Brain microvascular endothelial cell (primary cell): Measurements from ENCODE around the gene FAM227A.

Source experiments
- DNase-seq: peaks from one replicate; pipeline ENCODE4 v3.0.0-alpha.2; 2020
- H3K27ac ChIP-seq: fragments of 250-450 bp; sonication (Bioruptor Pico); 2 replicates; pipeline ENCODE4 v1.5.1; 2020; ENCODE audit warnings: mild to moderate bottlenecking, moderate library complexity
- H3K27me3 ChIP-seq: fragments of 250-450 bp; sonication (Bioruptor Pico); replicated peaks from 2 replicates; pipeline ENCODE4 v1.5.1; 2020; ENCODE audit warnings: mild to moderate bottlenecking
- H3K36me3 ChIP-seq: fragments of 250-450 bp; sonication (Bioruptor Pico); replicated peaks from 2 replicates; pipeline ENCODE4 v1.5.1; 2020; ENCODE audit warnings: mild to moderate bottlenecking
- H3K4me3 ChIP-seq: 2 replicates; pipeline ENCODE4 v1.5.1; 2011; ENCODE audit warnings: low read depth, mild to moderate bottlenecking, control low read depth, low read length, moderate library complexity
- CTCF ChIP-seq: IDR thresholded peaks from 2 replicates; pipeline ENCODE4 v1.5.1; 2011; ENCODE audit warnings: low read depth, mild to moderate bottlenecking, moderate library complexity, low read length, control low read depth, inconsistent platforms; ENCODE audit errors: missing control alignments
- in situ Hi-C: cut with HindIII; loops from 2 replicates; pipeline ENCODE4 v1.10.0; 2017; ENCODE audit warnings: low sequenced_read_pairs, low pct_ligation_motif_present

FAM227A gene

GRCh38 chr22:38570779-38571364, 85.3 kb downstream of the FAM227A start:
- no peak for DNase-seq
- Histone ChIP-seq H3K27me3 (no peaks in the 10 kb centered on the region), H3K4me3 (peak overlapping the region; percentile 70), H3K36me3 (no peaks in the 10 kb centered on the region), H3K27ac (no peak overlapping the region)
- peak; percentile 40 for TF ChIP-seq CTCF
- in situ Hi-C loops: no loop called here

- peak within 1 kb of the TSS; percentile 70 for H3K4me3 ChIP-seq
- peak; percentile 45 for DNase-seq
- H3K27me3 ChIP-seq: no peaks in the 10 kb centered on the region
- H3K27ac ChIP-seq: no peak within 1 kb of the TSS
- TF ChIP-seq CTCF: no peak
- in situ Hi-C loops: no loop called here
- H3K36me3 ChIP-seq: no peaks in the 10 kb centered on the region
Observed at GRCh38 chr22:38569972-38570778, 86.0 kb downstream of the FAM227A start, which contains the start of gene DMC1. Gene DMC1 (minus strand): TSS chr22:38570183. CDS start chr22:38568256, 1,927 bp downstream.

- Histone ChIP-seq H3K27ac (no peak overlapping the region), H3K36me3 (no peaks in the 10 kb centered on the region)
- in situ Hi-C loops: no loop called here
Observed at GRCh38 chr22:38569181-38569971, 86.8 kb downstream of the FAM227A start.

DNA sequence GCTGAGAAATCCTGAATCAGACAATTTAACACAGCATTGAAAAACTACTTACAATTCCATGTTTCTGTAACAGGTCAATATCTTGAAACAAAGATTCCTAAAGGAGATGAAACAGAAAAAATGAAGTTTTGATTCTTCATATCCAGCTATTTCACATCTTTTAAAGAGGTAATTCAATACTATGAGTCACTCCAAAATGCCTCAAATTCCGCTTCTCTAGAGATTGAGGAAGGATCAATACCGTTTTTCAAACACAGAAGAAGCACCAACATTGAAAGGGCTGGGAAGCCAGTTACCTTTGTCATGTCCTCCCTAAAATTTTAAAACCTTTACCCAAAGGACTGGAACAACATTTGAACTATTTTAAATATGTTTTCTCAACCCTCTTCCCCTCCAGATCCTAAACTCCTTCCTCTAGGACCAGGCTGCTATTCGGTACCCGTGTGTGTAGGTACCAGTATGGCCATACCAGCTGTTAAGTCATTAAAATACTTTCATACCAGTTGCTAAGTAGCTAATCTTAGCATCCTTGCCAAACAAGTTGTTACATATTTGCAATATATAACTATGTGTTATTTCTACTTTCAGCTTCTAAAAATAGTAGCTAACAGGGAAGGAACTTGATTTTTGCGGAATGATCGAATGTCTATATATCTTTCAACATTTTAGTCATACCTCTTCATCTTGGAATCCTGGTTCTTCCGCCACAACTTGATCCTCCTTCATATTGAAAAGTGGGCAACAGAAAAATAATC, 88.5 kb downstream of the FAM227A start:
- no peak for TF ChIP-seq CTCF
- in situ Hi-C loops: no loop called here
- no peak overlapping the region for H3K27ac ChIP-seq
- H3K36me3 ChIP-seq: no peaks in the 10 kb centered on the region
- no peak overlapping the region for H3K4me3 ChIP-seq
- DNase-seq: no peak
- H3K27me3 ChIP-seq: no peaks in the 10 kb centered on the region

More at GRCh38 chr22:38569181-38569971, 86.8 kb downstream of the FAM227A start:
- Histone ChIP-seq H3K4me3 (peak overlapping the region; percentile 70), H3K27me3 (no peaks in the 10 kb centered on the region)
- DNase-seq: no peak
- TF ChIP-seq CTCF: no peak

GRCh38 chr22:38566726-38567504, 89.3 kb downstream of the FAM227A start:
- no peaks in the 10 kb centered on the region for H3K27me3 ChIP-seq
- no peak overlapping the region for H3K27ac ChIP-seq
- no peaks in the 10 kb centered on the region for H3K36me3 ChIP-seq
- H3K4me3 ChIP-seq: no peak overlapping the region
- in situ Hi-C loops: no loop called here
- DNase-seq: no peak
- TF ChIP-seq CTCF: no peak
